SK-N-DZ (cell line): ENCODE data around the gene LDLRAD4.

Source experiments
- DNase-seq: peaks from one replicate; pipeline ENCODE4 v3.0.0-alpha.2; 2015; ENCODE audit warnings: low spot score

LDLRAD4 gene

GRCh38 chr18:13444430-13445240 is 226.1 kb downstream of the LDLRAD4 start:
- DNase-seq = no peak

GRCh38 chr18:13445241-13445897 is 226.8 kb downstream of the LDLRAD4 start:
- no peak for DNase-seq

- DNase-seq = no peak
These were observed 227.5 kb downstream of the LDLRAD4 start for GRCh38 chr18:13446024-13446423.

GRCh38 chr18:13446610-13447461 is 228.3 kb downstream of the LDLRAD4 start:
- no peak for DNase-seq

DNA sequence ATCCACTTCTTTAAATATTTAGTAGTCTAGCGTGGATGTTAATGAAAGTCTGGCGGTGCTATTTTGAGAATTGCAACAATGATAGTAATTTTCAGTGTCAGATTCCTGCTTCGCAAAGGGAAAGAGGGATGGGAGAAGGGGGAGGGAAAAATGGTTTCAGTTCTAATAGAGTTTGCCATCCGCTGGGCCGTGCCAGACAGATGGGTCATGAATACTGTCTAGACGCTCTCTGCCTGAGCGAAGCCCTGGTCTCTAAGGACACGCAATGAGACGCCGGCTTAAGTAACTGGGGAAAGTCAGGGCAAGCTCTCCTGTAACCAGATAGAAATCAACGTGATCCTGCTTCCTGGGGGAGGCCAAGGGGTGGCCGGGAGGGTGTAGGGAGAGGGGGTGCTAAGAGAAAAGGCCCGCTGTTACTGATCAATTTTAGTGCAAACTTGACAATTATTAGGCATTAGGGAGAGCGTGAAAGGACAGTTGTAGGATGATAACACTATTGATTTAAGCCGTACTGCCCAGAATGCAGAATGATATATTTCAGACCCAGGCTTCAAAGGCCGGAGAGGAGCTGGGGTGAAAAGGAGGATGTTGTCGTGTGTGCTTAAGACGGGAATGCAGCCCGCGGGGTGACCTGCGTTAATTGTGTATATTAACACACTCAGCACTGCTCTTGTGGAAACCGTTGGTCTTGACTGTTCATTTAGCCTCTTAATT is 229.2 kb downstream of the LDLRAD4 start:
- peak; percentile 63 for DNase-seq

GRCh38 chr18:13448335-13448795 is 229.8 kb downstream of the LDLRAD4 start:
- no peak for DNase-seq

- no peak for DNase-seq
These were observed 231.1 kb downstream of the LDLRAD4 start for GRCh38 chr18:13449651-13450050.

GRCh38 chr18:13450289-13451212 is 232.0 kb downstream of the LDLRAD4 start:
- no peak for DNase-seq

- no peak for DNase-seq
These were observed 232.6 kb downstream of the LDLRAD4 start for GRCh38 chr18:13451213-13451540.

DNA sequence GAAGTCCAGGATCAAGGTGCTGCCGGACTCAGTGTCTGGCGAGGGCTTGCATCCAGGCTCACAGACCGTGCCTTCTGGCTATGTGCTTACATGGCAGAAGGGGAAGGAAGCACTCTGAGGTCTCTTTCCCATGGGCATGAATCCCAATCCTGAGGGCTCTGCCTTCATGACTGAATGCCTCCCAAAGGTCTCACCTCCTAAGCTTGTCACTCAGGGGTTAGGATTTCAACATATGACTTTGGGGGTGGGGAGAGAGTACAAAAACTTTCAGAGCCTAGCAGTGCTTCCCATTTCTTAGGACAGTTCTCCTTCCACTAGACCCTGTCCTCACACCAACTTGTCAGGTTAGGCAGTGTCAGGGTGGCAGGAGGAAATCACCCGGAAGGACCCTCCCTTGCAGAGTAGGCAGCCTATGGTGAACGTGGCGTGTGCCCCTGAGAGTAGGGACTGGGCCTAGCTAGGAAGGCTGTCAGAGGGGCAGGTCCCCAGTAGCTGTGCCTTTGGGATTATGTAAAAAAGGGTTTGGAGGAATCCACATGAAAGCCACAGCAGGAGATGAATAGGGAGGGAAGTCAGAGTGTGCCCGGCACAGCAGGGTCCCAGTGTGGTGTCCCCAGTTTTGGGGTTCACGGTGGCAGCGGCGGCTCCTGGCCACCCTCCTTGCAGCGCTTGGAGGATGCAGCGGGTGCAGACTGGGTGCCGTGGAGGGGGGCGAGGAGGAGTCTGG is 233.3 kb downstream of the LDLRAD4 start:
- DNase-seq = no peak

DNA sequence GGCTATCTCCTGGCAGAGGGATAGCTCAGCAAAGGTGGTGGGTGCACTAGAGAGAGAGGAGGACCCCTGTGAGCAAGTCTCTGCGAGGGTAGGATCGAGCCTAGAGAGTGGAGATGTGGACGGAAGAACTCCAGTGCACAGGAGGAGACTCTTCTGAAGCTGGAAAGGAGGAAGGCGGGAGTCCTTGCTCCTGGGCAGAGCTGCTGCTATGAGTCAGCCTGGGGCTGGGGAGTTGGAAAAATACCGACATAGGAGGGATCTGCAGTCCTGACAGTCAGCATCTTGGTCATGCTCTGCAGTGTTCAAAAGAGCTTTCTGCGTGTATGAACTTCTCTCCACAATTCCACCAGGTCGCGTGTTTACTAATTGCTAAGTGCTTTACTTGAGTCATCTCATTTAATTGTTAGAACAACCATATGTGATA is 233.8 kb downstream of the LDLRAD4 start:
- no peak for DNase-seq

GRCh38 chr18:13452871-13453680 is 234.5 kb downstream of the LDLRAD4 start:
- DNase-seq = no peak

DNA sequence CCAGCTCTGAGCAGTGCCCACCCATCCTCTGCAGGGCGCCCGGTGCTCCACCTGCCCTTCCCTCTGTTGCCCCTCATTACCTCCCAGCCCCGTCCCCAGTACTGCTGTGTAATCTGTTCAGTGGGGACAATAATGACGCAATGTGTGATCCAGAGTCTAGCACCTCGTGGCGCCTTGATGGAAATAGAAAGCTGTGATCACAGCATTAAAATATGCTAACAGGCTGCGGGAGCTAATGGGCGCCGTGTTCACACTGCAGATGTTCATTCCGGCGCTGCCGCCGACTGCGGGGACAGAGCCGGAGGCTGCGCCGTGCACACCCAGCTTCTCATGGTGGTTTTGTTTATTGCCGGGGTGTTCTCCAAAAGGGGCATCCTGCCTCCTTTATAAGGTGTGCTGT is 235.2 kb downstream of the LDLRAD4 start:
- no peak for DNase-seq

GRCh38 chr18:13454363-13455150 is 236.0 kb downstream of the LDLRAD4 start:
- DNase-seq = no peak

- DNase-seq = no peak
These were observed 236.9 kb downstream of the LDLRAD4 start for GRCh38 chr18:13455471-13455870.

DNA sequence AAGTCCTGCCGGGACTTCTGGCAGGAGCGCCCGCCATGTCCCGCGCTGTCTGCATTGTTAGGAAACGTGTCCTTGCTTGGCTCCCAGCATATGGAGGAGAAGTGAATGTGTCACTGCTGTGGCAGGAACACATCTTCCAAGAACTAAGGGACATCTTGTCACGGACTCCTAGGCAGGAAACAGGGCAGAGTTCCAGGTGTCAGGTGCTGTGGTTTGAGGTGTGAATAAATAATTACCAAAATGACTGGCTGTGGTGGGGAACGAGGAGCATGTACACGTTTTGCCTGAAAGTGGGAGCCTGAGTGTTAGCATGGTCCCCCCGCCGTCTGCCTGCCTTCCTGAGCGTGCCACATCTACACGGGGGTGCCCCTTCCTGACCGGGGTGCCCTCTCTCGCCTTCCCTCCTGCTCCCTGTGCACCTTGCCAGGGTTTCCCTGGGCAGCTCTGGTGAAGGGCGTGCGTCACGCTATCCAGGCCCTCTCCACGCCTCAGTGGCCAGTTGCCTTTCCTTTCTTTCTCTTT is 237.5 kb downstream of the LDLRAD4 start:
- DNase-seq = no peak

DNA sequence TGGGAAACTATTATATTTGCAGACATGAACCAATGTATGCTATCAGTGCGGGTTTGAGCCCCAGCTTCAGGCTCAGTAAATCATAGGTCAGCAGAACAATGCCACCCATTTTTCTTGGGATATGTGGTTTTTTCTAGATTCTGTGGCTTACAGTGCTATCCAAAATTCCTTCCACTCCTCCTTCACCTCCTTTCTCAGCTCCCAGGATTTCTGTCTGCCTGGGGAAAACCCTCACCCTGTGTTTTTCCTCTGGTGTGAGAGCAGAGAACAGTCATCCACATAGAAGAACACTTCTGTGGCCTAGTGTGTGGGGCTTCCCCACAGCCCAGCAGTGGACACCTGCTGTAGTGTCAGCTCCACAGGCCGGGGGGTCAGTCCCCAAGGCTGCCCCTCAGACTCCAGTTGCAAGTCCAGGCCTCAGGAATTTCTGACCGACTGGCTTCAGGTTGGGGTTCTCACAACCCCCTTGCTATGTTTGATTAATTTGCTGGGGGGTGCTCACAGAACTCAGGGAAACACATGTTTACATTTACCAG is 238.2 kb downstream of the LDLRAD4 start:
- no peak for DNase-seq

GRCh38 chr18:13457327-13457726 is 238.8 kb downstream of the LDLRAD4 start:
- no peak for DNase-seq
